GM18499 (cell line): ENCODE measurements around the gene SLC26A1.

ENCODE experiments used
- ATAC-seq: cut with Tn5 transposase; IDR thresholded peaks from one replicate; pipeline ENCODE4 v1.9.1; 2021; ENCODE audit warnings: moderate number of reproducible peaks; ENCODE audit not compliant: insufficient read depth, unreplicated experiment

SLC26A1 gene

GRCh38 chr4:1014291-1015167 is 21.3 kb upstream of the SLC26A1 start:
- no peak for ATAC-seq

GRCh38 chr4:1013225-1014073 is 20.2 kb upstream of the SLC26A1 start:
- no peak for ATAC-seq

GRCh38 chr4:1012034-1012739 is 19.0 kb upstream of the SLC26A1 start:
- no peak for ATAC-seq

- no peak for ATAC-seq
Measured at GRCh38 chr4:1011666-1012033, 18.4 kb upstream of the SLC26A1 start.

- ATAC-seq: no peak
Measured at GRCh38 chr4:1011022-1011665, 17.9 kb upstream of the SLC26A1 start, which contains the start of gene FGFRL1. Gene FGFRL1, plus strand, starts transcription at chr4:1011626. Its CDS starts 860 bp downstream, at chr4:1012486.

GRCh38 chr4:1010395-1011021 is 17.3 kb upstream of the SLC26A1 start:
- ATAC-seq: no peak

GRCh38 chr4:1009542-1010394 is 16.6 kb upstream of the SLC26A1 start:
- ATAC-seq: no peak

- no peak for ATAC-seq
Measured at GRCh38 chr4:1008840-1009541, 15.8 kb upstream of the SLC26A1 start.

GRCh38 chr4:1006856-1007255 is 13.7 kb upstream of the SLC26A1 start:
- no peak for ATAC-seq

- no peak for ATAC-seq
Measured at GRCh38 chr4:1004557-1005485, 11.6 kb upstream of the SLC26A1 start.

GRCh38 chr4:1004071-1004418 is 10.8 kb upstream of the SLC26A1 start:
- no peak for ATAC-seq

GRCh38 chr4:1003271-1004070 is 10.3 kb upstream of the SLC26A1 start:
- no peak for ATAC-seq

GRCh38 chr4:1002631-1003251 is 9.5 kb upstream of the SLC26A1 start:
- ATAC-seq: no peak

- no peak for ATAC-seq
Measured at GRCh38 chr4:1002131-1002630, 9.0 kb upstream of the SLC26A1 start.

- no peak for ATAC-seq
Measured at GRCh38 chr4:1001561-1002130, 8.4 kb upstream of the SLC26A1 start.
